GM23248 (cell line): Measurements from ENCODE around the gene CCDC149. TPM values are rescaled to one million over a fixed set of nuclear protein-coding genes. Genes with fewer than 3 reads are reported as not detected.

ENCODE experiments used
- DNase-seq: peaks from one replicate; pipeline ENCODE4 v3.0.0-alpha.2; 2015
- H2AFZ ChIP-seq: fragments of 200-600 bp; sonication (generic); 2 replicates; pipeline ENCODE4 v1.6.1; 2016; ENCODE audit warnings: antibody characterized with exemption
- H3F3A ChIP-seq: fragments of 200-600 bp; sonication (generic); 2 replicates; pipeline ENCODE4 v1.6.1; 2016; ENCODE audit warnings: mild to moderate bottlenecking, antibody characterized with exemption, mixed run types; ENCODE audit not compliant: insufficient read depth
- H3K27ac ChIP-seq: fragments of 200-600 bp; sonication (generic); 2 replicates; pipeline ENCODE4 v1.5.1; 2016; ENCODE audit warnings: mild to moderate bottlenecking
- H3K27me3 ChIP-seq: fragments of 200-600 bp; sonication (generic); replicated peaks from 2 replicates; pipeline ENCODE4 v1.6.1; 2016; ENCODE audit warnings: mild to moderate bottlenecking; ENCODE audit not compliant: insufficient read depth
- H3K36me3 ChIP-seq: fragments of 200-600 bp; sonication (generic); 2 replicates; pipeline ENCODE4 v1.6.1; 2016; ENCODE audit warnings: low read depth, mild to moderate bottlenecking
- H3K4me1 ChIP-seq: fragments of 200-600 bp; sonication (generic); 2 replicates; pipeline ENCODE4 v1.6.1; 2016; ENCODE audit warnings: mild to moderate bottlenecking; ENCODE audit not compliant: insufficient read depth
- H3K4me2 ChIP-seq: fragments of 200-600 bp; sonication (generic); one replicate; pipeline ENCODE4 v1.6.1; 2016; ENCODE audit warnings: mild to moderate bottlenecking; ENCODE audit not compliant: unreplicated experiment
- H3K4me3 ChIP-seq: fragments of 200-600 bp; sonication (generic); 2 replicates; pipeline ENCODE4 v1.5.1; 2016; ENCODE audit warnings: mild to moderate bottlenecking
- H3K79me2 ChIP-seq: fragments of 200-600 bp; sonication (generic); 2 replicates; pipeline ENCODE4 v1.6.1; 2016; ENCODE audit warnings: mild to moderate bottlenecking; ENCODE audit not compliant: insufficient read depth
- H3K9ac ChIP-seq: fragments of 200-600 bp; sonication (generic); 2 replicates; pipeline ENCODE4 v1.6.1; 2016; ENCODE audit warnings: mild to moderate bottlenecking
- H3K9me2 ChIP-seq: fragments of 200-600 bp; sonication (generic); 2 replicates; pipeline ENCODE4 v1.6.1; 2016; ENCODE audit warnings: mixed run types, mild to moderate bottlenecking, moderate library complexity; ENCODE audit not compliant: insufficient read depth
- H3K9me3 ChIP-seq: fragments of 200-600 bp; sonication (generic); one replicate; pipeline ENCODE4 v1.6.1; 2017; ENCODE audit warnings: low read depth
- H4K20me1 ChIP-seq: fragments of 200-600 bp; sonication (generic); 2 replicates; pipeline ENCODE4 v1.6.0; 2016; ENCODE audit not compliant: insufficient read depth
- EZH2 ChIP-seq: fragments of 200-600 bp; sonication (generic); IDR thresholded peaks from 2 replicates; pipeline ENCODE4 v1.6.1; 2018; ENCODE audit warnings: antibody characterized with exemption, mild to moderate bottlenecking; ENCODE audit not compliant: insufficient read depth, poor library complexity, severe bottlenecking
- EZH2phosphoT487 ChIP-seq: fragments of 200-600 bp; sonication (generic); IDR thresholded peaks from 2 replicates; pipeline ENCODE4 v1.6.1; 2018; ENCODE audit warnings: antibody characterized with exemption, moderate library complexity, mild to moderate bottlenecking, low read depth; ENCODE audit not compliant: insufficient read depth
- WGBS, 2 experiments: methylation state at CpG; one replicate each; pipeline ENCODE4 v1.1.6; 2015 to 2017; ENCODE audit warnings: low lambda C conversion rate in 2 of 2, low coverage in 1 of 2; ENCODE audit errors: missing lambda C conversion rate in 2 of 2; 5-methylcytosine and 5-hydroxymethylcytosine counted together
- in situ Hi-C: fragments of 300-500 bp; cut with MboI; formaldehyde crosslinking; loops from 2 replicates; pipeline ENCODE4 v1.15.0; 2020
- polyA plus RNA-seq: library from polyadenylated mRNA; unstranded; fragments of >200 nt; fragmentation: Nextera tagmentation; extraction: Ambion mirVana; gene quantifications from 2 replicates; pipeline ENCODE4 v1.2.1, GENCODE V29; 2016
- total RNA-seq: library from RNA; depleted of rRNA; stranded (reverse); fragments of >200 nt; shearing (Covaris generic); gene quantifications from 2 replicates; pipeline ENCODE4 v1.2.3, GENCODE V29; 2014

The CCDC149 gene
- total and polyA plus RNA-seq, 2 experiments from 2014 or later = 6.1 to 9.7 TPM

DNA sequence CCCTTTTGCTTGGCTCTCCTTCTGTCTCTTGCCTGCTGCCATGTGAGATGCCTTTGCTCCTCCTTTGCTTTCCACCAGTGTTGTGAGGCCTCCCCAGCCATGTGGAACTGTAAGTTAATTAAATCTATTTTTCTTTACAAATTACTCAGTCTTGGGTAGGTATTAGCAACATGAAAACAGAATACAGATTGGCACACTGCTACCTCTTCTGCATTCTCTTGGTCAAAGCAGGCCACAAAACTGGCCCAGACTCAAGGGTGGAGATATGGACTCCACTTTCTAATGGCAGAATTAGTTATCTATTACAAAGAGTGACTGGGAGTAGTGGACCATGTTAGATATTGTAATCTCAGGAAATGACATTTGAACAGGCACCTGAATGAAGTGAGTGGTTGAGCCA lies 21.5 kb upstream of the CCDC149 start:
- H3K4me3 ChIP-seq = no peak overlapping the region
- no peak overlapping the region for H3K27ac ChIP-seq
- no peak overlapping the region for H3K9ac ChIP-seq
- TF ChIP-seq EZH2phosphoT487 (no peak), EZH2 (no peak)
- no peaks in the 10 kb centered on the region for H3K27me3 ChIP-seq
- H4K20me1 ChIP-seq = no peaks in the 10 kb centered on the region
- no peak overlapping the region for H3K4me2 ChIP-seq
- no peaks in the 10 kb centered on the region for H3K79me2 ChIP-seq
- no peaks in the 10 kb centered on the region for H3K9me3 ChIP-seq
- H3K36me3 ChIP-seq = no peaks in the 10 kb centered on the region
- H3F3A ChIP-seq = no peaks in the 10 kb centered on the region
- no peaks in the 10 kb centered on the region for H3K4me1 ChIP-seq
- in situ Hi-C loops = no loop called here
- no peaks in the 10 kb centered on the region for H3K9me2 ChIP-seq
- DNase-seq = no peak
- no peak overlapping the region for H2AFZ ChIP-seq

DNA sequence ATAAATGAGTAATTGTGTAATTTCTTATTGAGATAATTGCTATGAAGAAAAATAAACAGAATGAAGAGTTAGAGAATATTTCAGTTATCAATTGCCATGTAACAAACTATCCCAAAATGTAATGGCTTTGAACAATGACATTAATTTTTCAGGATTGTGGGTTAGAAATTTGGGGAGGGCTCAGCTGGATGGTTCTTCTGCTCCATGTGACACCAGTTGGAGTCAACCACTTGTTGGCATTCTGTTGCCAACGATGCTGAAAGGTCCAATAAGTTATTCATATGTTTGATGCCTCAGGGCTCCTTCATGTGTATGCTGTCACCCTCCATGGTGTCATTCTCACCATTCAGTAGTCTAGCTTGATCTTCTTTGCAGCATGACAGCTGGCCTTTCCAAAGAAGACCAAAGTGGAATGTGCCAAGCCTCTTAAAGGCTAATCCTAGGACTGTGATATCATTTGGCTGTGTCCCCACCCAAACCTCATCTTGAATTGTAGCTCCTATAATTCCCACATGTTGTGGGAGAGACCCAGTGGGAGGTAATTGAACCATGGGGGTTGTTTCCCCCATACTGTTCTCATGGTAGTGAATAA lies 20.9 kb upstream of the CCDC149 start:
- Histone ChIP-seq H3K36me3 (no peaks in the 10 kb centered on the region), H3F3A (no peaks in the 10 kb centered on the region), H3K9me2 (no peaks in the 10 kb centered on the region), H3K4me1 (no peaks in the 10 kb centered on the region), H3K9ac (no peak overlapping the region), H4K20me1 (no peaks in the 10 kb centered on the region), H3K4me3 (no peak overlapping the region), H3K27ac (no peak overlapping the region), H3K9me3 (no peaks in the 10 kb centered on the region), H3K27me3 (no peaks in the 10 kb centered on the region), H3K79me2 (no peaks in the 10 kb centered on the region), H2AFZ (no peak overlapping the region), H3K4me2 (no peak overlapping the region)
- in situ Hi-C loops = no loop called here
- TF ChIP-seq EZH2phosphoT487 = no peak
- TF ChIP-seq EZH2 = no peak
- WGBS, 2 experiments = 35 to 36% methylated on average over 1 of the region's 1 CpG
- DNase-seq = no peak

DNA sequence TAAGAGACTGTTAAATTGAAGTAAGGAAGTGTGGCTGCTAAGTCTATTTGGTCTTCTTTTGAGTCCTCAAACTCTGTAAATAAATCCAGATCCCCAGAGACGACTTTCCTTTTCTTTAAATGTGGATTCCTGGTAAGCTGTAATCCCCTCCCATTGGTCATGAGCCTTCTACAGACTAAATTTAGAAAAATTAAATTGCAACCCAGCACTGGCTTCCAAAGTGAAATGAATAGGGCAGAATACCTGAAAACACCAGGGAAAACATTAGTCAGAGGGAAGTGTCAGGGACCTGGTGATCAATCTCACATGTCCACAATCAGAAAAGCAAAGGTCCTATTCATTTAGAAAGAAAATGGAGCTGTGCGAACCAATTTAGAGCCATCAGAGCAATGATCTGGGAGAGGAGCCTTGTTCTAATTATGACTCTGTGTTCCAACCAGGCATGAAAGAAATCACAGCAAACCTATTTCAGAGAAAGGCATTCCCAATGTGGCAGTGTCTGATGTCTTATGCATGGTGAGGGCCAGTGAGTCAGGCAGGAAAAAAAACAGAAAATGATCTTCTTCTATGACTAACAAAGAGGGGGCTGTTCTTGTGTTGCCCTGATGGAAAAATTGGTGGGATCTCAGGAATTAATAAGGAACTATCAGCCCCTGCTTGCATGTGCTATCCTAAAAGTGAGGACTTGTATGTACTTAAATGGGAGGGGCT lies 19.8 kb upstream of the CCDC149 start:
- Histone ChIP-seq H3F3A (no peaks in the 10 kb centered on the region), H3K27me3 (peaks cover 10% of the 10 kb centered on the region), H3K9me2 (no peaks in the 10 kb centered on the region), H3K4me1 (no peaks in the 10 kb centered on the region), H3K4me2 (no peak overlapping the region), H3K9me3 (no peaks in the 10 kb centered on the region), H3K27ac (no peak overlapping the region), H3K4me3 (no peak overlapping the region), H3K36me3 (no peaks in the 10 kb centered on the region), H2AFZ (no peak overlapping the region), H4K20me1 (no peaks in the 10 kb centered on the region), H3K9ac (no peak overlapping the region), H3K79me2 (no peaks in the 10 kb centered on the region)
- WGBS, 2 experiments = 38 to 39% methylated on average over 2 of the region's 2 CpGs
- TF ChIP-seq EZH2 (no peak), EZH2phosphoT487 (no peak)
- in situ Hi-C loops = no loop called here
- peak; percentile 48 for DNase-seq

DNA sequence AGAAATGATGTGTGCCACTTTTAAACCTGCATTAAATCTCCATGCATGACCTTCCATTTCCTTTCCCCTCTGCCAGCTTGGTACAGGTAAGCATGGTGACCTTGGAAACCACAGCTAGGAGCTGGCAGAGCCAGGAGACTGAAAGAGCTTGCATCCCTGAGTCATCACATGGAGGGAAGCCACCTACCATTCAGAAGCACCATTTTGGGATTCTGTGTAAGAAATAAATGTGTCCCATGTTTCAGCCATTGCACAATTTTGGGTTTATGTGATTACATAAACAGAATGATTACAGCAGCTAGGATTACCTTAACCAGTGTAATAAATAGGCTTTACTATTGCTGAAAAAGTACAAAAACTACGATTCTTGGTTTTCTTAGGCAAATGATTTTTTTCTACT lies 17.3 kb upstream of the CCDC149 start:
- in situ Hi-C loops = no loop called here
- Histone ChIP-seq H3K9ac (no peak overlapping the region), H3K79me2 (no peaks in the 10 kb centered on the region), H4K20me1 (no peaks in the 10 kb centered on the region), H2AFZ (no peak overlapping the region), H3K36me3 (no peaks in the 10 kb centered on the region), H3K9me2 (no peaks in the 10 kb centered on the region), H3K27ac (no peak overlapping the region), H3K9me3 (no peaks in the 10 kb centered on the region), H3K27me3 (peaks cover 12% of the 10 kb centered on the region), H3K4me1 (0 out of 2 replicates have a peak, but pooled peaks cover under 1% of the 10 kb centered on the region), H3F3A (peaks cover 7% of the 10 kb centered on the region), H3K4me3 (no peak overlapping the region), H3K4me2 (no peak overlapping the region)
- 91 to 96% methylated on average over 1 of the region's 1 CpG for WGBS, 2 experiments
- DNase-seq = peak; percentile 36
- TF ChIP-seq EZH2phosphoT487 (no peak), EZH2 (no peak)
